ENCODE measurements around the gene DLG2. TPM values are rescaled to one million over a fixed set of nuclear protein-coding genes. Genes with fewer than 3 reads are reported as not detected.

Gene DLG2
- total RNA-seq, 2 experiments from 2014 or later, result 6.9 to 8.2 TPM

GRCh38 chr11:85647604-85648299 is 20.6 kb upstream of the DLG2 start, which contains the start of gene TMEM126A:
Gene TMEM126A (plus strand): TSS chr11:85647967. CDS start chr11:85650256, 2,289 bp downstream.
- POLR2A ChIA-PET, result interaction anchor here (0.7 to 7.4 kb wide), 13 partner anchors 11 to 653 kb away, joined by 3 to 94 read pairs (median 4); partner anchors contain the start of genes CREBZF, DLG2 and TMEM126B
- H3K9me3 ChIP-seq (ENCODE audit: low read length), result no peaks in the 10 kb centered on the region; the same call in 1 of the 2 replicates
- H2AFZ ChIP-seq (ENCODE audit: low read length), result peak within 1 kb of the TSS; percentile 86
- H3K4me1 ChIP-seq (ENCODE audit: insufficient read depth, low read length, poor library complexity, severe bottlenecking), result peaks cover 33% of the 10 kb centered on the region
- peaks cover 19% of the 10 kb centered on the region; the same call in 1 of the 2 replicates for H3K36me3 ChIP-seq (ENCODE audit: insufficient read depth, low read length)
- TF ChIP-seq EZH2phosphoT487 (IDR thresholded peaks at IDR 0.05; ENCODE audit: borderline replicate concordance, low read depth, low read length), result no peak
- TF ChIP-seq CTCF (conservative IDR thresholded peaks at IDR 0.05; ENCODE audit: low read length), result no peak
- H4K20me1 ChIP-seq (ENCODE audit: insufficient read depth, low read length), result no peaks in the 10 kb centered on the region
- intact Hi-C loops (cut with micrococcal nuclease; ENCODE audit: unreplicated experiment), result loop anchor here (1.0 to 5.0 kb wide), 3 partner anchors 16 to 420 kb away; partner anchors contain the start of gene PICALM
- peak within 1 kb of the TSS; percentile 82 for H3K4me2 ChIP-seq (ENCODE audit: low read length)
- no TSS peak for BruUV-seq (replicated peaks)
- CTCF ChIA-PET (ENCODE audit: unreplicated experiment), result interaction anchor here (0.6 to 1.6 kb wide), 6 partner anchors 8 to 20 kb away, joined by 3 to 5 read pairs (median 4); partner anchors contain the start of genes DLG2 and TMEM126B
- peak within 1 kb of the TSS; percentile 74 for H3K4me3 ChIP-seq (ENCODE audit: low read depth, low read length, poor library complexity, severe bottlenecking)
- DNase-seq (ENCODE audit: low spot score), result peak; percentile 91
- H3K27ac ChIP-seq (ENCODE audit: low read depth, low read length, poor library complexity, severe bottlenecking), result peak within 1 kb of the TSS; percentile 72
- no peaks in the 10 kb centered on the region for H3K9me2 ChIP-seq (ENCODE audit: insufficient read depth, low read length)
- H3K79me2 ChIP-seq (ENCODE audit: insufficient read depth, low read depth, low read length), result peaks cover 30% of the 10 kb centered on the region; the same call in 1 of the 2 replicates

GRCh38 chr11:85647078-85647477 is 19.9 kb upstream of the DLG2 start:
- H4K20me1 ChIP-seq (ENCODE audit: insufficient read depth, low read length), result no peaks in the 10 kb centered on the region
- no TSS peak for BruUV-seq (replicated peaks)
- H2AFZ ChIP-seq (ENCODE audit: low read length), result peak overlapping the region; percentile 86
- TF ChIP-seq CTCF (conservative IDR thresholded peaks at IDR 0.05; ENCODE audit: low read length), result no peak
- TF ChIP-seq EZH2phosphoT487 (IDR thresholded peaks at IDR 0.05; ENCODE audit: borderline replicate concordance, low read depth, low read length), result no peak
- H3K4me3 ChIP-seq (ENCODE audit: low read depth, low read length, poor library complexity, severe bottlenecking), result peak overlapping the region; percentile 74
- H3K4me1 ChIP-seq (ENCODE audit: insufficient read depth, low read length, poor library complexity, severe bottlenecking), result peaks cover 33% of the 10 kb centered on the region
- peak overlapping the region; percentile 81 for H3K4me2 ChIP-seq (ENCODE audit: low read length)
- no peaks in the 10 kb centered on the region; the same call in 1 of the 2 replicates for H3K9me3 ChIP-seq (ENCODE audit: low read length)
- peak overlapping the region; percentile 72 for H3K27ac ChIP-seq (ENCODE audit: low read depth, low read length, poor library complexity, severe bottlenecking)
- CTCF ChIA-PET (ENCODE audit: unreplicated experiment), result interaction anchor here (0.9 to 1.6 kb wide), 5 partner anchors 9 to 19 kb away, joined by 4 to 5 read pairs (median 4); partner anchors contain the start of genes DLG2 and TMEM126B
- intact Hi-C loops (cut with micrococcal nuclease; ENCODE audit: unreplicated experiment), result loop anchor here (1.0 to 5.0 kb wide), 2 partner anchors 17 to 420 kb away; partner anchors contain the start of gene PICALM
- peaks cover 30% of the 10 kb centered on the region; the same call in 1 of the 2 replicates for H3K79me2 ChIP-seq (ENCODE audit: insufficient read depth, low read depth, low read length)
- peaks cover 16% of the 10 kb centered on the region; the same call in 1 of the 2 replicates for H3K36me3 ChIP-seq (ENCODE audit: insufficient read depth, low read length)
- POLR2A ChIA-PET, result interaction anchor here (0.6 to 7.4 kb wide), 10 partner anchors 11 to 653 kb away, joined by 3 to 94 read pairs (median 5); partner anchors contain the start of genes CREBZF, DLG2 and TMEM126B
- no peaks in the 10 kb centered on the region for H3K9me2 ChIP-seq (ENCODE audit: insufficient read depth, low read length)
- DNase-seq (ENCODE audit: low spot score), result no peak
